H1 (cell line): ENCODE results near the gene ZNF488. TPM values are rescaled to one million over a fixed set of nuclear protein-coding genes. Genes with fewer than 3 reads are reported as not detected.

ENCODE experiments used
- CTCF ChIA-PET: fragments of 300-600 bp; sonication (Branson Sonifier 250); formaldehyde crosslinking; loops from one replicate; lab custom pipeline; 2021; ENCODE audit not compliant: partially characterized antibody; lab: Charles Lee
- POLR2A ChIA-PET: fragments of 300-600 bp; sonication (Branson Sonifier 250); formaldehyde crosslinking; loops from one replicate; lab custom pipeline; 2021; ENCODE audit warnings: inconsistent platforms; ENCODE audit not compliant: partially characterized antibody; lab: Charles Lee
- DNase-seq, 2 experiments: peaks; one replicate each; pipeline versions ENCODE4 v3.0.0 to v3.0.0-alpha.2; 2010 to 2022; ENCODE audit warnings: low spot score in 2 of 2, low read depth in 1 of 2, mixed read lengths in 1 of 2
- FAIRE-seq: peaks from 2 replicates; lab custom pipeline; 2011; peaks lifted over from hg19 to GRCh38; lab: Jason Lieb, UNC
- H2AFZ ChIP-seq: 2 replicates; pipeline ENCODE4 v1.8.1; 2012; ENCODE audit warnings: low read length, inconsistent platforms
- H2AK5ac ChIP-seq: 2 replicates; pipeline ENCODE4 v1.6.1; 2013; ENCODE audit warnings: low read depth, low read length
- H2BK120ac ChIP-seq: replicated peaks from 2 replicates; pipeline ENCODE3; 2013; ENCODE audit warnings: low read depth, low read length, inconsistent platforms
- H2BK12ac ChIP-seq: 2 replicates; pipeline ENCODE4 v1.6.1; 2013; ENCODE audit warnings: low read depth, low read length
- H2BK15ac ChIP-seq: 2 replicates; pipeline ENCODE4 v1.6.1; 2013; ENCODE audit warnings: low read length
- H2BK20ac ChIP-seq: 2 replicates; pipeline ENCODE4 v1.6.1; 2013; ENCODE audit warnings: low read length
- H2BK5ac ChIP-seq: 2 replicates; pipeline ENCODE4 v1.6.1; 2013; ENCODE audit warnings: low read depth, low read length
- H3K14ac ChIP-seq: 2 replicates; pipeline ENCODE4 v1.6.1; 2013; ENCODE audit warnings: inconsistent platforms; ENCODE audit not compliant: insufficient read length
- H3K18ac ChIP-seq: 2 replicates; pipeline ENCODE4 v1.6.1; 2013; ENCODE audit warnings: low read length; ENCODE audit errors: extremely low read depth
- H3K23ac ChIP-seq: 2 replicates; pipeline ENCODE4 v1.6.1; 2013; ENCODE audit warnings: inconsistent platforms; ENCODE audit not compliant: insufficient read length
- H3K23me2 ChIP-seq: 2 replicates; pipeline ENCODE4 v1.6.1; 2013; ENCODE audit warnings: low read depth, low read length
- H3K27ac ChIP-seq: 2 replicates; pipeline ENCODE4 v1.6.1; 2011; ENCODE audit warnings: low read depth, low read length, inconsistent platforms
- H3K27me3 ChIP-seq, 4 experiments: replicated peaks in 1 of 4; 1 replicate in 1 of 4; 2 replicates in 3 of 4; pipeline versions ENCODE4 v1.6.1 to v1.8.1; 2011 to 2013; ENCODE audit warnings: low read length in 3 of 4, mild to moderate bottlenecking in 3 of 4, inconsistent platforms in 2 of 4, mixed read lengths in 2 of 4, moderate library complexity in 1 of 4; ENCODE audit not compliant: control insufficient read depth in 3 of 4, insufficient read depth in 3 of 4; ENCODE audit errors: extremely low read depth in 1 of 4
- H3K36me3 ChIP-seq, 4 experiments: 2 replicates each; pipeline versions ENCODE4 v1.6.1 to v1.8.1; 2011 to 2013; ENCODE audit warnings: mild to moderate bottlenecking in 4 of 4, low read length in 3 of 4, moderate library complexity in 2 of 4, control low read depth in 1 of 4, inconsistent platforms in 1 of 4; ENCODE audit not compliant: insufficient read depth in 4 of 4, control insufficient read depth in 2 of 4
- H3K4ac ChIP-seq: replicated peaks from 2 replicates; pipeline ENCODE3; 2013; ENCODE audit warnings: low read length, low read depth, mixed read lengths, inconsistent platforms; ENCODE audit not compliant: insufficient read length
- H3K4me1 ChIP-seq, 4 experiments: replicated peaks in 1 of 4; 1 replicate in 1 of 4; 2 replicates in 3 of 4; pipeline versions ENCODE4 v1.6.1 to v1.8.1; 2011 to 2013; ENCODE audit warnings: low read length in 3 of 4, inconsistent platforms in 2 of 4, mixed read lengths in 1 of 4; ENCODE audit not compliant: insufficient read depth in 4 of 4, control insufficient read depth in 3 of 4
- H3K4me2 ChIP-seq, 2 experiments: 2 replicates each; pipeline versions ENCODE4 v1.6.1 to v1.8.1; 2011 to 2013; ENCODE audit warnings: low read depth in 2 of 2, low read length in 2 of 2, control low read depth in 1 of 2, inconsistent platforms in 1 of 2, mild to moderate bottlenecking in 1 of 2; ENCODE audit not compliant: insufficient read depth in 1 of 2
- H3K4me3 ChIP-seq, 4 experiments: fragments of 200-600, 300-600 bp in 1 of 4; sonication (generic), shearing (Covaris generic), sonication (Bioruptor Twin) in 1 of 4; 2 replicates each; pipeline versions ENCODE4 v1.5.1 to v1.8.1; 2011 to 2016; ENCODE audit warnings: low read length in 4 of 4, low read depth in 3 of 4, control low read depth in 2 of 4, inconsistent platforms in 2 of 4, mild to moderate bottlenecking in 2 of 4, mixed read lengths in 1 of 4, moderate library complexity in 1 of 4; ENCODE audit not compliant: insufficient read depth in 2 of 4; ENCODE audit errors: extremely low read depth in 1 of 4
- H3K56ac ChIP-seq: replicated peaks from 2 replicates; pipeline ENCODE3; 2013; ENCODE audit warnings: low read depth, mild to moderate bottlenecking, mixed read lengths, low read length, inconsistent platforms; ENCODE audit not compliant: insufficient read length
- H3K79me1 ChIP-seq: 2 replicates; pipeline ENCODE4 v1.6.1; 2013; ENCODE audit warnings: low read depth, low read length, control low read depth
- H3K79me2 ChIP-seq, 2 experiments: 2 replicates each; pipeline versions ENCODE4 v1.6.1 to v1.8.1; 2012 to 2013; ENCODE audit warnings: low read length in 2 of 2, mild to moderate bottlenecking in 2 of 2, inconsistent platforms in 1 of 2; ENCODE audit not compliant: insufficient read depth in 2 of 2, control insufficient read depth in 1 of 2
- H3K9ac ChIP-seq, 4 experiments: replicated peaks in 1 of 4; 1 replicate in 1 of 4; 2 replicates in 3 of 4; pipeline versions ENCODE4 v1.6.1 to v1.8.1; 2011 to 2013; ENCODE audit warnings: low read depth in 3 of 4, low read length in 3 of 4, control low read depth in 2 of 4, mild to moderate bottlenecking in 2 of 4, moderate library complexity in 2 of 4, inconsistent platforms in 1 of 4; ENCODE audit errors: extremely low read depth in 1 of 4
- H3K9me3 ChIP-seq, 2 experiments: 2 replicates each; pipeline versions ENCODE4 v1.6.1 to v1.8.1; 2012 to 2013; ENCODE audit warnings: mild to moderate bottlenecking in 2 of 2, moderate library complexity in 2 of 2, control low read depth in 1 of 2, inconsistent platforms in 1 of 2, low read depth in 1 of 2, low read length in 1 of 2, mixed read lengths in 1 of 2; ENCODE audit not compliant: insufficient read depth in 2 of 2
- H4K20me1 ChIP-seq, 2 experiments: replicated peaks in 1 of 2; 2 replicates each; pipeline versions ENCODE3 to v1.8.1; 2011 to 2013; ENCODE audit warnings: inconsistent platforms in 2 of 2, low read length in 2 of 2, mild to moderate bottlenecking in 1 of 2; ENCODE audit not compliant: insufficient read depth in 2 of 2, control insufficient read depth in 1 of 2
- H4K5ac ChIP-seq: 2 replicates; pipeline ENCODE4 v1.6.1; 2013; ENCODE audit warnings: low read length, low read depth, mixed read lengths, inconsistent platforms; ENCODE audit not compliant: insufficient read length
- H4K8ac ChIP-seq: 2 replicates; pipeline ENCODE4 v1.8.0; 2013; ENCODE audit warnings: mild to moderate bottlenecking, moderate library complexity, low read length, inconsistent platforms; ENCODE audit not compliant: insufficient read depth; ENCODE audit errors: extremely low read depth
- H4K91ac ChIP-seq: replicated peaks from 2 replicates; pipeline ENCODE3; 2013; ENCODE audit warnings: low read length, mixed read lengths, inconsistent platforms; ENCODE audit not compliant: insufficient read length
- KDM1A ChIP-seq: fragments of 200-600, 300-600 bp; sonication (generic); IDR thresholded peaks from 2 replicates; pipeline ENCODE4 v1.7.1; 2016; ENCODE audit warnings: mild to moderate bottlenecking, low read length, borderline replicate concordance
- KDM4A ChIP-seq: IDR thresholded peaks from one replicate; pipeline ENCODE4 v1.7.1; 2012; ENCODE audit warnings: low read depth, mild to moderate bottlenecking, moderate library complexity, low read length, inconsistent platforms; ENCODE audit not compliant: severe bottlenecking
- KDM5A ChIP-seq: fragments of 200-600 bp; IDR thresholded peaks from 2 replicates; pipeline ENCODE4 v1.7.1; 2012; ENCODE audit warnings: mild to moderate bottlenecking, low read length, inconsistent platforms, mixed read lengths
- POLR2A ChIP-seq, 2 experiments: IDR thresholded peaks; 1 replicate in 1 of 2; 2 replicates in 1 of 2; pipeline ENCODE4 v1.6.1; 2011; ENCODE audit warnings: low read depth in 2 of 2, low read length in 2 of 2, mild to moderate bottlenecking in 2 of 2; ENCODE audit errors: control extremely low read depth in 1 of 2
- RXRA ChIP-seq: IDR thresholded peaks from 2 replicates; pipeline ENCODE4 v1.6.1; 2011; ENCODE audit warnings: low read depth, mild to moderate bottlenecking, low read length, moderate library complexity; ENCODE audit not compliant: insufficient read depth
- SIN3A ChIP-seq, 2 experiments: IDR thresholded peaks in 1 of 2; conservative IDR thresholded peaks in 1 of 2; 2 replicates each; pipeline ENCODE4 v1.6.1; 2011 to 2012; ENCODE audit warnings: low read length in 2 of 2, improper control_type of control experiment in 1 of 2, low read depth in 1 of 2, mild to moderate bottlenecking in 1 of 2
- SP4 ChIP-seq: IDR thresholded peaks from 2 replicates; pipeline ENCODE4 v1.6.1; 2012; ENCODE audit warnings: low read length, inconsistent platforms
- TBP ChIP-seq: IDR thresholded peaks from 2 replicates; pipeline ENCODE4 v1.6.1; 2011; ENCODE audit warnings: low read depth, low read length, improper control_type of control experiment
- WGBS, 2 experiments: shearing (Covaris generic) in 1 of 2; methylation state at CpG; one replicate each; pipeline versions ENCODE4 v1.1.6 to v1.1.7; 2013 to 2015; ENCODE audit warnings: low lambda C conversion rate in 2 of 2, mixed read lengths in 2 of 2, inconsistent platforms in 1 of 2, low coverage in 1 of 2, missing lambda C conversion rate in 1 of 2; ENCODE audit not compliant: insufficient replicate concordance in 2 of 2, insufficient coverage in 1 of 2, insufficient read length in 1 of 2; ENCODE audit errors: extremely low coverage in 1 of 2, missing lambda C conversion rate in 1 of 2; 5-methylcytosine and 5-hydroxymethylcytosine counted together
- long read RNA-seq, 2 experiments: library from RNA in 1 of 2; library from capped mRNA in 1 of 2; stranded (forward); transcript quantifications; one replicate each; pipeline ENCODE4 v2.0.0, GENCODE V29; 2021; ENCODE audit warnings: inconsistent platforms in 1 of 2
- polyA minus RNA-seq, 3 experiments: library from RNA; depleted of rRNA, polyadenylated mRNA; stranded (reverse); fragments of >200 nt; gene quantifications; 1 replicate in 2 of 3; 2 replicates in 1 of 3; pipeline ENCODE4 v1.2.3, GENCODE V29; 2011
- polyA plus RNA-seq, 7 experiments: library from polyadenylated mRNA; depleted of rRNA in 3 of 7; stranded (reverse) in 5 of 7; unstranded in 2 of 7; fragments of >200 nt in 5 of 7; fragments of 200-250 nt in 2 of 7; gene quantifications; 1 replicate in 5 of 7; 2 replicates in 1 of 7; 4 replicates in 1 of 7; pipeline versions ENCODE4 v1.2.1 to v1.2.3, GENCODE V29; 2011 to 2013; ENCODE audit warnings: missing spikeins in 2 of 7, mixed read lengths in 2 of 7
- total RNA-seq: library from RNA; stranded (reverse); fragmentation: NEBNext Ultra II Directional; extraction: Animal tissue kit (Norgen Biotek cat#: 25700); gene quantifications from 2 replicates; pipeline ENCODE4 v1.2.1, GENCODE V29; 2021

ZNF488 gene
- total RNA-seq (7.7 and 7.9 TPM in 2 replicates), polyA plus RNA-seq (2011; rRNA removed) (9.6 and 11.4 TPM in 2 replicates), polyA minus RNA-seq (2011; rRNA and poly(A)+ RNA removed) (12.5 and 12.9 TPM in 2 replicates)
- 6.7 TPM for polyA plus RNA-seq (2011; cell fraction: cytosol; rRNA removed)
- 8.6 TPM for polyA plus RNA-seq (2011; cell fraction: nucleus; rRNA removed)
- polyA plus RNA-seq (2012, experiment 1 of 2), result 7.5 to 8.5 TPM (median 8.1 TPM) in 4 replicates
- polyA plus RNA-seq (2012, experiment 2 of 2), result 8.3 TPM
- 4.2 TPM for polyA plus RNA-seq (2013, experiment 1 of 2)
- 4.4 TPM for polyA plus RNA-seq (2013, experiment 2 of 2)
- polyA minus RNA-seq (2011; cell fraction: cytosol; rRNA and poly(A)+ RNA removed), result 4.0 TPM
- polyA minus RNA-seq (2011; cell fraction: nucleus; rRNA and poly(A)+ RNA removed), result 8.1 TPM
- long read RNA-seq, experiment 1, partial matches to known transcripts, result 0 of 13 reads
- long read RNA-seq, experiment 1, other reads (novel, unspliced or antisense), result 12 of 13 reads
- long read RNA-seq, experiment 2, partial matches to known transcripts, result 0 of 1 reads
- long read RNA-seq, experiment 2, other reads (novel, unspliced or antisense), result 1 of 1 reads

- peaks cover 0 to 8% (median 4%) of the 10 kb centered on the region in 4 experiments; a peak in 4 of 7 replicates for H3K4me1 ChIP-seq
- H3K56ac ChIP-seq, result no peak within 1 kb of the TSS
- peak within 1 kb of the TSS; percentile 75; the same call in 1 of the 2 replicates for H2BK5ac ChIP-seq
- peaks cover 9% of the 10 kb centered on the region for H3K23me2 ChIP-seq
- H3K4ac ChIP-seq, result no peak within 1 kb of the TSS
- FAIRE-seq, result no peak
- no peak within 1 kb of the TSS for H4K91ac ChIP-seq
- WGBS, 2 experiments, result 1% methylated on average over 39 of the region's 75 CpGs; no CpG with 5 or more reads in 1 of the 2 experiments
- H3K18ac ChIP-seq, result peak within 1 kb of the TSS; percentile 51; the same call in 1 of the 2 replicates
- H3K4me3 ChIP-seq, result peak within 1 kb of the TSS; percentile 67 to 91 (median 74)
- no peak within 1 kb of the TSS for H2BK12ac ChIP-seq
- no peak within 1 kb of the TSS for H4K5ac ChIP-seq
- peak within 1 kb of the TSS in 3 of 4 experiments; percentile 42 to 61 (median 49); a peak in 5 of 7 replicates for H3K9ac ChIP-seq
- H3K27ac ChIP-seq, result peak within 1 kb of the TSS; percentile 52; the same call in 1 of the 2 replicates
- H2AK5ac ChIP-seq, result no peak within 1 kb of the TSS
- H4K8ac ChIP-seq, result peak within 1 kb of the TSS; percentile 52; the same call in 1 of the 2 replicates
- peak within 1 kb of the TSS; percentile 82 to 95 for H3K4me2 ChIP-seq
- H3K79me1 ChIP-seq, result no peaks in the 10 kb centered on the region; the same call in 1 of the 2 replicates
- H3K14ac ChIP-seq, result no peak within 1 kb of the TSS
- H3K79me2 ChIP-seq, result no peaks in the 10 kb centered on the region
- no peak within 1 kb of the TSS for H2BK20ac ChIP-seq
- H2BK15ac ChIP-seq, result 0 out of 2 replicates have a peak within 1 kb of the TSS, but pooled peaks have one; percentile 72
- H3K27me3 ChIP-seq, result peaks cover 0 to 2% (median 1%) of the 10 kb centered on the region in 4 experiments; a peak in 1 of 7 replicates
- H4K20me1 ChIP-seq, result no peaks in the 10 kb centered on the region
- no peaks in the 10 kb centered on the region for H3K9me3 ChIP-seq
- no peaks in the 10 kb centered on the region for H3K36me3 ChIP-seq
- ChIA-PET CTCF (interaction anchor here (4.2 kb wide), 1 partner anchor 20 kb away, joined by 22 read pairs; no protein-coding TSS in a partner anchor), POLR2A (interaction anchor here (0.6 to 2.3 kb wide), 9 partner anchors 11 to 69 kb away, joined by 3 to 14 read pairs (median 4); no protein-coding TSS in a partner anchor)
- H2BK120ac ChIP-seq, result no peak within 1 kb of the TSS
- H3K23ac ChIP-seq, result no peak within 1 kb of the TSS
- H2AFZ ChIP-seq, result peak within 1 kb of the TSS; percentile 92
- peak; percentile 80 to 91 for DNase-seq
- TF ChIP-seq RXRA, result no peak
- peak; percentile 94 for TF ChIP-seq KDM4A
- no peak for TF ChIP-seq KDM5A
- peak; percentile 58 to 79 for TF ChIP-seq POLR2A (IDR thresholded peaks at IDR 0.05; ENCODE audit: control extremely low read depth in 1 of 2, low read depth in 2 of 2, low read length in 2 of 2)
- TF ChIP-seq SIN3A (conservative IDR thresholded peaks at IDR 0.05 in 1 of 2, IDR thresholded peaks at IDR 0.05 in 1 of 2; ENCODE audit: low read depth in 1 of 2, low read length in 2 of 2), result peak in 1 of 2 experiments; percentile 56; a peak in 1 of 4 replicates
- TF ChIP-seq TBP, result peak; percentile 48; the same call in 1 of the 2 replicates
- no peak for TF ChIP-seq KDM1A
- TF ChIP-seq SP4, result 0 out of 2 replicates have a peak, but pooled peaks have one; percentile 40
These were observed at the start of gene ZNF488 for GRCh38 chr10:47384148-47384921. TSS of gene ZNF488 (minus strand) at chr10:47384293. CDS start at chr10:47368829, 15,464 bp downstream.
